ENCODE data around the gene OR5AS1.
"Not testable (repeated sequence)": the region's sequence is repeated elsewhere in the genome, so short reads cannot be mapped to it uniquely, and the experiment has no call there.

Gene OR5AS1

GRCh38 chr11:56027354-56027753, at the start of gene OR5AS1:
TSS of gene OR5AS1 (plus strand) at chr11:56027654. CDS start at chr11:56030419, 2,765 bp downstream.
- no peak for DNase-seq (ENCODE audit: low spot score)

- DNase-seq (ENCODE audit: low spot score), result no peak
Observed at GRCh38 chr11:55994525-55994924, 32.9 kb upstream of the OR5AS1 start, which contains the start of gene OR5F1. TSS of gene OR5F1 (minus strand) at chr11:55994625. CDS start at chr11:55994625, 0 bp downstream.

GRCh38 chr11:56010716-56011115, 16.7 kb upstream of the OR5AS1 start:
- no peak for DNase-seq (ENCODE audit: low spot score)

- DNase-seq (ENCODE audit: low spot score), result no peak
Observed at GRCh38 chr11:56013805-56014204, 13.6 kb upstream of the OR5AS1 start.

- no peak for DNase-seq (ENCODE audit: low spot score)
Observed at GRCh38 chr11:56045538-56045937, 18.1 kb downstream of the OR5AS1 start.

- DNase-seq (ENCODE audit: low spot score), result no peak
Observed at GRCh38 chr11:56048480-56048879, 21.0 kb downstream of the OR5AS1 start.

- no peak for DNase-seq (ENCODE audit: low spot score)
Observed at GRCh38 chr11:56049487-56049886, 22.0 kb downstream of the OR5AS1 start.

GRCh38 chr11:56056366-56056765, 28.9 kb downstream of the OR5AS1 start:
- DNase-seq (ENCODE audit: low spot score), result not testable (repeated sequence)

GRCh38 chr11:56057661-56058237, 30.3 kb downstream of the OR5AS1 start:
- not testable (repeated sequence) for DNase-seq (ENCODE audit: low spot score)

- DNase-seq (ENCODE audit: low spot score), result not testable (repeated sequence)
Observed at GRCh38 chr11:56058260-56058780, 30.9 kb downstream of the OR5AS1 start.

GRCh38 chr11:56066980-56067379, 39.5 kb downstream of the OR5AS1 start:
- DNase-seq (ENCODE audit: low spot score), result no peak
